ENCODE results near the gene GALNT5. TPM values are rescaled to one million over a fixed set of nuclear protein-coding genes. Genes with fewer than 3 reads are reported as not detected.

GALNT5 gene
- total RNA-seq, 4 donors from 2014 or later = 6.7 to 11.2 (median 8.6) TPM

DNA sequence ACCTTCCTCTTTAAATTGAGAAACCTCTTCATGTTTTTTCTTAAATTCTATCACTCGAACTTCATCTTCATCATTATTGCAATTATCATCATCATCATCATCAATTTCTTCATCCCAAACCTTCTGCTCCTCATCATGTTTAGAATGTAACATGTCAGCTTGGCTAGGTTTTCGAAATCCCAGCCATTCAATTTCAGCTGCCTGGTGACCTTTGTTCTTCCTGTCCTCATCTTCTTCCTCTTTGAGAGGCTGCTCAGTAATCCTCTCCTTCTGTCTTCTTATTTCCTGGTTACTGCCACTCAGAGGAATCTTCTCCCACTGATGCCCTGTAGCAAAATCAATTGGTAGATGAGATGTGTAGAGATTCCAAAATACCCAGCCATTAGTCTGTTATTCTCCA lies 64.0 kb downstream of the GALNT5 start:
- DNase-seq = no peak
- Histone ChIP-seq H3K9me3 (no peaks in the 10 kb centered on the region), H3K27me3 (no peaks in the 10 kb centered on the region), H3K27ac (no peak overlapping the region), H3K4me1 (no peaks in the 10 kb centered on the region), H3K36me3 (no peaks in the 10 kb centered on the region), H3K4me3 (no peak overlapping the region)
- TF ChIP-seq POLR2A (IDR thresholded peaks at IDR 0.05) = no peak
- TF ChIP-seq, protein P1, sequence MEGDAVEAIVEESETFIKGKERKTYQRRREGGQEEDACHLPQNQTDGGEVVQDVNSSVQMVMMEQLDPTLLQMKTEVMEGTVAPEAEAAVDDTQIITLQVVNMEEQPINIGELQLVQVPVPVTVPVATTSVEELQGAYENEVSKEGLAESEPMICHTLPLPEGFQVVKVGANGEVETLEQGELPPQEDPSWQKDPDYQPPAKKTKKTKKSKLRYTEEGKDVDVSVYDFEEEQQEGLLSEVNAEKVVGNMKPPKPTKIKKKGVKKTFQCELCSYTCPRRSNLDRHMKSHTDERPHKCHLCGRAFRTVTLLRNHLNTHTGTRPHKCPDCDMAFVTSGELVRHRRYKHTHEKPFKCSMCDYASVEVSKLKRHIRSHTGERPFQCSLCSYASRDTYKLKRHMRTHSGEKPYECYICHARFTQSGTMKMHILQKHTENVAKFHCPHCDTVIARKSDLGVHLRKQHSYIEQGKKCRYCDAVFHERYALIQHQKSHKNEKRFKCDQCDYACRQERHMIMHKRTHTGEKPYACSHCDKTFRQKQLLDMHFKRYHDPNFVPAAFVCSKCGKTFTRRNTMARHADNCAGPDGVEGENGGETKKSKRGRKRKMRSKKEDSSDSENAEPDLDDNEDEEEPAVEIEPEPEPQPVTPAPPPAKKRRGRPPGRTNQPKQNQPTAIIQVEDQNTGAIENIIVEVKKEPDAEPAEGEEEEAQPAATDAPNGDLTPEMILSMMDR (IDR thresholded peaks at IDR 0.05) = no peak
- 49 to 74% methylated on average over 2 of the region's 2 CpGs for WGBS, 2 donors
- intact Hi-C loops (cut with DNase I) = no loop called here

DNA sequence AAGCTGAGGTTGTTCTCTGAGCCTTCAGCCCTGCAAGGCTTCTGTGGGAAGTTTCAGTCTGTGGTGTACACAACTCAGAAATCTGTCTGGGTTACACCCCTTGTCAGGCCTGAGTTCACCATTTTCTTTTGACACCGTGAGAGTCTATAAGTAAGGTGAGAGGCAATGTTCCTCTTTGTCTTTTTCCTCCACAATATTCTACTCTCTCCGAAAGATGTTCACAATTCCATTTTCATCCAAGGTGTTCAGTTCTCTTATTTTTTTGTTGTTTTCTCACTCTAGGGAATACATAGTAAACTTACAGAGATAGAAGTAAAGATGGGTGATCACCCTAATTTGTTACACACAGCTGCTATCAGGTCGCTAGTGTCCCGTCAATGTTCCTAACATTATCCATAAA lies 64.9 kb downstream of the GALNT5 start:
- no peak overlapping the region for H3K4me3 ChIP-seq
- TF ChIP-seq, protein P1 (IDR thresholded peaks at IDR 0.05) = no peak
- TF ChIP-seq POLR2A (IDR thresholded peaks at IDR 0.05) = no peak
- 87 to 89% methylated on average over 4 of the region's 4 CpGs for WGBS, 2 donors
- no peaks in the 10 kb centered on the region for H3K36me3 ChIP-seq
- no peaks in the 10 kb centered on the region for H3K27me3 ChIP-seq
- no peaks in the 10 kb centered on the region for H3K4me1 ChIP-seq
- H3K27ac ChIP-seq = no peak overlapping the region
- H3K9me3 ChIP-seq = no peaks in the 10 kb centered on the region
- intact Hi-C loops (cut with DNase I) = no loop called here
- DNase-seq = no peak

GRCh38 chr2:157324331-157324843 lies 66.9 kb downstream of the GALNT5 start:
- intact Hi-C loops (cut with DNase I) = no loop called here
- Histone ChIP-seq H3K36me3 (no peaks in the 10 kb centered on the region), H3K9me3 (no peaks in the 10 kb centered on the region), H3K4me3 (no peak overlapping the region), H3K27ac (no peak overlapping the region), H3K27me3 (no peaks in the 10 kb centered on the region), H3K4me1 (no peaks in the 10 kb centered on the region)
- WGBS, 2 donors = 85 to 87% methylated on average over 2 of the region's 2 CpGs
- TF ChIP-seq, protein P1 (IDR thresholded peaks at IDR 0.05) = no peak
- TF ChIP-seq POLR2A (IDR thresholded peaks at IDR 0.05) = no peak
- no peak for DNase-seq

- intact Hi-C loops (cut with DNase I) = no loop called here
- H3K4me1 ChIP-seq = no peaks in the 10 kb centered on the region
- H3K27ac ChIP-seq = no peak within 1 kb of the TSS
- TF ChIP-seq, protein P1 (IDR thresholded peaks at IDR 0.05) = no peak
- TF ChIP-seq POLR2A (IDR thresholded peaks at IDR 0.05) = no peak
- no peaks in the 10 kb centered on the region for H3K27me3 ChIP-seq
- no peaks in the 10 kb centered on the region for H3K9me3 ChIP-seq
- no peak for DNase-seq
- H3K4me3 ChIP-seq = no peak within 1 kb of the TSS
- no peaks in the 10 kb centered on the region for H3K36me3 ChIP-seq
Observed at GRCh38 chr2:157325786-157326185, 68.3 kb downstream of the GALNT5 start, which contains the start of gene ERMN. Gene ERMN, minus strand, starts transcription at chr2:157325824. Its CDS starts 182 bp downstream, at chr2:157325642.

GRCh38 chr2:157326698-157327097 lies 69.2 kb downstream of the GALNT5 start:
- no peak for DNase-seq
- no peak overlapping the region for H3K27ac ChIP-seq
- TF ChIP-seq, protein P1 (IDR thresholded peaks at IDR 0.05) = no peak
- TF ChIP-seq POLR2A (IDR thresholded peaks at IDR 0.05) = no peak
- H3K36me3 ChIP-seq = no peaks in the 10 kb centered on the region
- intact Hi-C loops (cut with DNase I) = no loop called here
- no peaks in the 10 kb centered on the region for H3K9me3 ChIP-seq
- H3K4me1 ChIP-seq = no peaks in the 10 kb centered on the region
- WGBS, 2 donors = 83 to 90% methylated on average over 3 of the region's 3 CpGs
- H3K4me3 ChIP-seq = no peak overlapping the region
- H3K27me3 ChIP-seq = no peaks in the 10 kb centered on the region
